Peyer's patch (tissue), 4 donors: ENCODE results near the gene PTPRA. TPM values are rescaled to one million over a fixed set of nuclear protein-coding genes. Genes with fewer than 3 reads are reported as not detected.

Experiments
- DNase-seq, 3 donors: peaks; one replicate each; pipeline ENCODE4 v3.0.0-alpha.2; 2017 to 2019
- H3K27ac ChIP-seq, 4 donors: fragments of 200-600 bp; sonication (generic); one replicate each; pipeline ENCODE4 v1.5.1; 2016 to 2019
- H3K27me3 ChIP-seq, 2 donors: fragments of 200-600 bp; sonication (generic); one replicate each; pipeline ENCODE4 v1.5.1; 2019
- H3K36me3 ChIP-seq, 3 donors: fragments of 200-600 bp; sonication (generic); one replicate each; pipeline ENCODE4 v1.5.1; 2016 to 2019
- H3K4me1 ChIP-seq, 4 donors: fragments of 200-600 bp; sonication (generic); one replicate each; pipeline ENCODE4 v1.5.1; 2016 to 2019
- H3K4me3 ChIP-seq, 4 donors: fragments of 200-600 bp; sonication (generic); 1 replicate in 3 of 4; 2 replicates in 1 of 4; pipeline ENCODE4 v1.5.1; 2016 to 2019; ENCODE audit warnings: mild to moderate bottlenecking in 1 of 4
- H3K9me3 ChIP-seq, 4 donors: fragments of 200-600 bp; sonication (generic); one replicate each; pipeline ENCODE4 v1.5.1; 2016 to 2019; ENCODE audit warnings: mild to moderate bottlenecking in 1 of 4
- POLR2A ChIP-seq, 2 donors: fragments of 450-650 bp; IDR thresholded peaks; one replicate each; pipeline ENCODE4 v1.5.1; 2017; ENCODE audit warnings: antibody characterized with exemption in 2 of 2, mild to moderate bottlenecking in 2 of 2, moderate library complexity in 2 of 2
- total RNA-seq, 4 donors: library from RNA; depleted of rRNA; stranded (reverse); fragments of >200 nt; gene quantifications; one replicate each; pipeline ENCODE4 v1.1.0, GENCODE V29; 2016
- TF ChIP-seq, protein P1 (sequence below), 6 experiments: fragments of 450-650 bp in 4 of 6; fragments of 200-600 bp in 2 of 6; sonication (generic) in 1 of 6; IDR thresholded peaks; one replicate each; pipeline ENCODE4 v1.5.1; 2017 to 2019; ENCODE audit warnings: antibody characterized with exemption in 6 of 6, mild to moderate bottlenecking in 3 of 6, moderate library complexity in 1 of 6

The PTPRA gene
- total RNA-seq, 4 donors from 2014 or later, result 22.8 to 52.8 (median 36.5) TPM

DNA sequence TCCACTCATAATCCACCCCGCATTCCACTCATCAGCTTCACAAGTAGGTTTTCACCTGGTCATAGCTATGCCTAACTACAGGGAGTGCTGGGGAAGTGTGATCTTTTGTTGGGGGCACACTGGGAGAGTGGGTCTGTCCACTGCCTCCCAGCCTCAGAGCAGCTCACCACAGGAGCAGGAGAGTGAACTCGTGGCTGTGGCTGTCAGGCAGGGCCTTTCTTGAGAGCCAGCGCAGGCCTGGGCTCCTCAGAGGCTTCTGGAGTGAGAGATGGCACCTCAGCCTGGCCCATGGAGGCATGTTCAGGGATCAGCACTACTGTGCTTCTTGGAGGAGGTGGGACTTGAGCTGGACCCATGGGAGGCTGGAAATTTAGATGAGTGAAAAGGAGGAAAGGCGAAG, 166.1 kb downstream of the PTPRA start:
- Histone ChIP-seq H3K27me3 (no peaks in the 10 kb centered on the region), H3K4me3 (no peak overlapping the region), H3K4me1 (peaks cover 0 to 4% (median 0%) of the 10 kb centered on the region in 4 donors), H3K9me3 (no peaks in the 10 kb centered on the region), H3K36me3 (peaks cover 0 to 61% (median 0%) of the 10 kb centered on the region in 3 donors), H3K27ac (no peak overlapping the region)
- TF ChIP-seq, protein P1, sequence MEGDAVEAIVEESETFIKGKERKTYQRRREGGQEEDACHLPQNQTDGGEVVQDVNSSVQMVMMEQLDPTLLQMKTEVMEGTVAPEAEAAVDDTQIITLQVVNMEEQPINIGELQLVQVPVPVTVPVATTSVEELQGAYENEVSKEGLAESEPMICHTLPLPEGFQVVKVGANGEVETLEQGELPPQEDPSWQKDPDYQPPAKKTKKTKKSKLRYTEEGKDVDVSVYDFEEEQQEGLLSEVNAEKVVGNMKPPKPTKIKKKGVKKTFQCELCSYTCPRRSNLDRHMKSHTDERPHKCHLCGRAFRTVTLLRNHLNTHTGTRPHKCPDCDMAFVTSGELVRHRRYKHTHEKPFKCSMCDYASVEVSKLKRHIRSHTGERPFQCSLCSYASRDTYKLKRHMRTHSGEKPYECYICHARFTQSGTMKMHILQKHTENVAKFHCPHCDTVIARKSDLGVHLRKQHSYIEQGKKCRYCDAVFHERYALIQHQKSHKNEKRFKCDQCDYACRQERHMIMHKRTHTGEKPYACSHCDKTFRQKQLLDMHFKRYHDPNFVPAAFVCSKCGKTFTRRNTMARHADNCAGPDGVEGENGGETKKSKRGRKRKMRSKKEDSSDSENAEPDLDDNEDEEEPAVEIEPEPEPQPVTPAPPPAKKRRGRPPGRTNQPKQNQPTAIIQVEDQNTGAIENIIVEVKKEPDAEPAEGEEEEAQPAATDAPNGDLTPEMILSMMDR (IDR thresholded peaks at IDR 0.05), result no peak
- DNase-seq, result no peak

DNA sequence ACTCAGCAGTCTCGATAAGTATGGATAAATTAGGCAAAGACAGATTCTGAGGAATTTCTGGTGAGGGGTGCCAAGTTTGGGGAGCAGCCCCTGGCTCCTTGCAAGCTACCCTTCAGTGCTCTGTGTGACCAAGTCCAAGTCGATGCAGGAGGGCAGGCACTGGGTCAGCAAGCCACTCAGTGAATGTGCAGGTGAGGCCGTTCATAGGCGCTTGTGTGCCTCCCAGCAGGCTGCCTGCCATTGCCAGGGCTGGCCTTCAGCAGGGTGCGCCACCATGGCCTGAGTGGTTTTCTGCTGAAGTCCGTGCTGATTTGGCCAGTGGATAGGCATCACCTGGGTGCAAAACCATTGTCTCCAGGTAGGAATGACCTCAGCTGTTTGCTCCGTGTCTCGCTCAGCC, 166.8 kb downstream of the PTPRA start:
- Histone ChIP-seq H3K4me1 (peaks cover 0 to 4% (median 0%) of the 10 kb centered on the region in 4 donors), H3K27ac (no peak overlapping the region), H3K4me3 (no peak overlapping the region), H3K36me3 (peaks cover 0 to 58% (median 0%) of the 10 kb centered on the region in 3 donors), H3K27me3 (no peaks in the 10 kb centered on the region), H3K9me3 (no peaks in the 10 kb centered on the region)
- TF ChIP-seq, protein P1 (IDR thresholded peaks at IDR 0.05), result no peak
- no peak for TF ChIP-seq POLR2A (IDR thresholded peaks at IDR 0.05)
- DNase-seq, result no peak

DNA sequence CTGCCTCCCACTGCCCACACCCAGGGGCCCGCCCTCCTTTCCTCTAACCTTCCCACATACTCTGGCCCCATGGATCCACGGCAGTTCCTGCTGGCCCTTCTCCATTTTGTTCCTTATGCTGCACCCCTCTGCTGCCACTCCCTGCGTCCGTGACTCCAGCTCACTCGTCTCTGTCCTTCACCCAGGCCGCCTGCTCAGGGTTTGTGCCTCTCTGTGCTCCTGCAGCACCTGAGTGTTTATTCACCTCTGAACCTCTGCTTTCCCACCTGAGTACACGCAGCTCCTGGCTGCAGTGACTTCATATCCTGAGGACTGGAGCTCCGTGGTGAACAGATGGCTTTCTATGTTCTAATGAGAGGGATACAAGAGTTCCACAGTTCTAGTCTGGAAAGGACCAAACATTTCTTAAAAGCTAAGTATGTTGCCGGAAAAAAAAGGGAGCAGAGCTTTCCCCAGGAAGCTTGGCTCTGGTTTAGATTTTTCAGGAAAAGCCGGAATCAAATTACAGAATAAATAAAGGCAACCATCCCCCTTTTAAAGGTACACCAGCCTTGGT, 168.7 kb downstream of the PTPRA start:
- Histone ChIP-seq H3K9me3 (no peaks in the 10 kb centered on the region), H3K36me3 (peaks cover 0 to 39% (median 0%) of the 10 kb centered on the region in 3 donors), H3K4me1 (peaks cover 0 to 8% (median 4%) of the 10 kb centered on the region in 4 donors), H3K27me3 (no peaks in the 10 kb centered on the region), H3K27ac (peak overlapping the region in 2 of 4 donors; percentile 30 to 41), H3K4me3 (no peak overlapping the region)
- no peak for DNase-seq
- TF ChIP-seq POLR2A (IDR thresholded peaks at IDR 0.05), result no peak
- TF ChIP-seq, protein P1 (IDR thresholded peaks at IDR 0.05), result no peak

DNA sequence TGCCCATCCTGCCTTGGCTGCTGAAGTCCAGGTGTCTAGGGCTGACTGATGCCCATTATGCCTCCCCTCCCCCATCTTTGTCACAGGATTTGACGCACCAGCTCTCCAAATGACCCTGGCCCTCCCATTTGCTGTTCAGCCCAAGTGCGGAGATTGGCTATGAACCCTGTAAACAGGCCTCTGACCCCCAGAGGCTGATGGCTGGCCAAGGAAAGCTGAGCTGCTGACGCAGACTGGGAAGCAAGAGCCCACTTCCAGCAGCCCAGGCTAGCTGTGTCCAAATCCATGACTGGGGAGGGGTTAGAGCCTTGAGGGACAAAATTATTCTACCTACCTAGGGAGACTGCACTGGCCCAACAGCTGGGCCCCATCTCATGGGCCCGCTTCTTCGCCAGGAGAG, 169.3 kb downstream of the PTPRA start:
- Histone ChIP-seq H3K27ac (peak overlapping the region in 2 of 4 donors; percentile 30 to 55), H3K4me3 (no peak overlapping the region)
- TF ChIP-seq, protein P1 (IDR thresholded peaks at IDR 0.05), result no peak
- TF ChIP-seq POLR2A (IDR thresholded peaks at IDR 0.05), result no peak

DNA sequence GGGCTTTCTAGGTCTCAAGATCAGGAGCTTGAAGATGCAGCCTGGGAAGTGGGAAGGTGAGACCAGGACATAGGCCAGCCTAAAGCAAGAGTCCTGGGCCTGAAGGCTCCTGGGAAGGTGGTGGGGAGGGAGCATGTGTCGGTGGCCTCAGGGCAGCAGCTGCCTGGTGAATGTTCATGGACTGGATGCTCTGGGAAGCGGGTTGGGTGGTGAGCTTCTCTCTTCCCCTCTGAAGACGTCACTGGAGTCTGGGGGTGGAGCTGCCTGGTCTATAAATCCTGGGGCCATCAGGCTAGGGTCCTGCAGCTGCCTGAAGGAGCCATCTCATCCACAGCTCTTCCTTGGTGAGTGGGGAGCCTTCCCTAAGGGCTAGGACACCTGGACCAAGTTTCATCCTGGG, 170.0 kb downstream of the PTPRA start, which contains the start of gene GNRH2:
Gene GNRH2, plus strand, starts transcription at position 301 of the 400 bp plus-strand sequence. CDS start 793 bp downstream, outside the sequence.
- H3K27ac ChIP-seq, result peak within 1 kb of the TSS in 2 of 4 donors; percentile 30 to 55
- no peak for DNase-seq
- TF ChIP-seq, protein P1 (IDR thresholded peaks at IDR 0.05), result no peak
- no peak for TF ChIP-seq POLR2A (IDR thresholded peaks at IDR 0.05)
- no peaks in the 10 kb centered on the region for H3K27me3 ChIP-seq
- H3K36me3 ChIP-seq, result peaks cover 0 to 34% (median 0%) of the 10 kb centered on the region in 3 donors
- no peak within 1 kb of the TSS for H3K4me3 ChIP-seq
- no peaks in the 10 kb centered on the region for H3K9me3 ChIP-seq
- peaks cover 0 to 19% (median 9%) of the 10 kb centered on the region in 4 donors for H3K4me1 ChIP-seq

More for the DNA sequence above, 169.3 kb downstream of the PTPRA start:
- Histone ChIP-seq H3K27me3 (no peaks in the 10 kb centered on the region), H3K4me1 (peaks cover 0 to 15% (median 7%) of the 10 kb centered on the region in 4 donors), H3K36me3 (peaks cover 0 to 34% (median 0%) of the 10 kb centered on the region in 3 donors), H3K9me3 (no peaks in the 10 kb centered on the region)
- DNase-seq, result no peak
